ENCODE data around the gene LDLRAP1.

Gene LDLRAP1

GRCh38 chr1:25544243-25544764 lies 898 bp downstream of the LDLRAP1 start:
- no peak for DNase-seq

GRCh38 chr1:25544819-25545218 lies 1.4 kb downstream of the LDLRAP1 start:
- DNase-seq: no peak

- no peak for DNase-seq
Observed at GRCh38 chr1:25545767-25546166, 2.4 kb downstream of the LDLRAP1 start.

GRCh38 chr1:25546193-25546592 lies 2.8 kb downstream of the LDLRAP1 start:
- DNase-seq: no peak

GRCh38 chr1:25548601-25549000 lies 5.2 kb downstream of the LDLRAP1 start:
- DNase-seq: no peak

GRCh38 chr1:25549273-25550154 lies 6.1 kb downstream of the LDLRAP1 start:
- peak; percentile 83 for DNase-seq

GRCh38 chr1:25550155-25550506 lies 6.7 kb downstream of the LDLRAP1 start:
- DNase-seq: peak; percentile 44

- no peak for DNase-seq
Observed at GRCh38 chr1:25550683-25551310, 7.4 kb downstream of the LDLRAP1 start.

GRCh38 chr1:25553749-25554429 lies 10.5 kb downstream of the LDLRAP1 start:
- no peak for DNase-seq

GRCh38 chr1:25554430-25554780 lies 11.0 kb downstream of the LDLRAP1 start:
- no peak for DNase-seq

- DNase-seq: no peak
Observed at GRCh38 chr1:25554886-25555752, 11.7 kb downstream of the LDLRAP1 start.

GRCh38 chr1:25555753-25556092 lies 12.3 kb downstream of the LDLRAP1 start:
- DNase-seq: no peak

GRCh38 chr1:25556132-25556670 lies 12.8 kb downstream of the LDLRAP1 start:
- DNase-seq: no peak

- DNase-seq: peak; percentile 62
Observed at GRCh38 chr1:25556791-25557476, 13.5 kb downstream of the LDLRAP1 start.

- no peak for DNase-seq
Observed at GRCh38 chr1:25557543-25557942, 14.1 kb downstream of the LDLRAP1 start.

- DNase-seq: no peak
Observed at GRCh38 chr1:25559031-25559430, 15.6 kb downstream of the LDLRAP1 start.

- no peak for DNase-seq
Observed at GRCh38 chr1:25560001-25560400, 16.6 kb downstream of the LDLRAP1 start.

GRCh38 chr1:25560788-25561187 lies 17.4 kb downstream of the LDLRAP1 start:
- no peak for DNase-seq

GRCh38 chr1:25561421-25562100 lies 18.2 kb downstream of the LDLRAP1 start:
- no peak for DNase-seq

GRCh38 chr1:25562101-25562927 lies 18.9 kb downstream of the LDLRAP1 start:
- DNase-seq: peak; percentile 94
